ENCODE measurements around the gene NISCH. TPM values are rescaled to one million over a fixed set of nuclear protein-coding genes. Genes with fewer than 3 reads are reported as not detected.

The NISCH gene
- polyA plus RNA-seq, 1 donor (not counting 4 experiments of a cell fraction or from before 2014, with no cell fraction given) = 48.1 TPM

GRCh38 chr3:52451237-52452083 lies 3.9 kb upstream of the NISCH start:
- DNase-seq (ENCODE audit: low read depth, low spot score) (no peak), FAIRE-seq (no peak)
- Histone ChIP-seq H3K9me3 (ENCODE audit: control insufficient read depth, low read depth, low read length) (no peaks in the 10 kb centered on the region), H3K4me3 (ENCODE audit: control insufficient read depth in 2 of 3, extremely low read depth in 1 of 3, insufficient read depth in 2 of 3, low read depth in 1 of 3, low read length in 3 of 3) (no peak overlapping the region), H3K4me1 (ENCODE audit: control insufficient read depth, extremely low read depth, insufficient read depth, low read length) (peaks cover 17% of the 10 kb centered on the region), H3K4me2 (ENCODE audit: control insufficient read depth, extremely low read depth, insufficient read depth, low read depth, low read length) (no peak overlapping the region), H3K36me3 (ENCODE audit: control insufficient read depth in 2 of 2, extremely low read depth in 1 of 2, insufficient read depth in 2 of 2, low read length in 2 of 2) (no peaks in the 10 kb centered on the region), H3K79me2 (ENCODE audit: control insufficient read depth, insufficient read depth, low read length) (peaks cover 14% of the 10 kb centered on the region), H3K9me1 (ENCODE audit: control insufficient read depth, extremely low read depth, insufficient read depth, low read length) (no peaks in the 10 kb centered on the region), H3K9ac (ENCODE audit: control insufficient read depth, extremely low read depth, insufficient read depth, low read length) (no peak overlapping the region), H4K20me1 (ENCODE audit: control insufficient read depth, extremely low read depth, insufficient read depth, low read length) (no peaks in the 10 kb centered on the region), H3K27me3 (ENCODE audit: control insufficient read depth, extremely low read depth, insufficient read depth, low read length) (no peaks in the 10 kb centered on the region), H3K27ac (ENCODE audit: control insufficient read depth, insufficient read depth, low read length) (no peak overlapping the region), H2AFZ (ENCODE audit: control insufficient read depth, low read length) (no peak overlapping the region)
- TF ChIP-seq EZH2 (IDR thresholded peaks at IDR 0.05; ENCODE audit: low read length) = no peak
- TF ChIP-seq, protein P1, sequence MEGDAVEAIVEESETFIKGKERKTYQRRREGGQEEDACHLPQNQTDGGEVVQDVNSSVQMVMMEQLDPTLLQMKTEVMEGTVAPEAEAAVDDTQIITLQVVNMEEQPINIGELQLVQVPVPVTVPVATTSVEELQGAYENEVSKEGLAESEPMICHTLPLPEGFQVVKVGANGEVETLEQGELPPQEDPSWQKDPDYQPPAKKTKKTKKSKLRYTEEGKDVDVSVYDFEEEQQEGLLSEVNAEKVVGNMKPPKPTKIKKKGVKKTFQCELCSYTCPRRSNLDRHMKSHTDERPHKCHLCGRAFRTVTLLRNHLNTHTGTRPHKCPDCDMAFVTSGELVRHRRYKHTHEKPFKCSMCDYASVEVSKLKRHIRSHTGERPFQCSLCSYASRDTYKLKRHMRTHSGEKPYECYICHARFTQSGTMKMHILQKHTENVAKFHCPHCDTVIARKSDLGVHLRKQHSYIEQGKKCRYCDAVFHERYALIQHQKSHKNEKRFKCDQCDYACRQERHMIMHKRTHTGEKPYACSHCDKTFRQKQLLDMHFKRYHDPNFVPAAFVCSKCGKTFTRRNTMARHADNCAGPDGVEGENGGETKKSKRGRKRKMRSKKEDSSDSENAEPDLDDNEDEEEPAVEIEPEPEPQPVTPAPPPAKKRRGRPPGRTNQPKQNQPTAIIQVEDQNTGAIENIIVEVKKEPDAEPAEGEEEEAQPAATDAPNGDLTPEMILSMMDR (optimal IDR thresholded peaks at IDR 0.05 in 1 of 3, IDR thresholded peaks at IDR 0.05 in 1 of 3, conservative IDR thresholded peaks at IDR 0.05 in 1 of 3; ENCODE audit: extremely low read depth in 1 of 3, insufficient read depth in 2 of 3, low read length in 3 of 3) = no peak
- dilution Hi-C loops (cut with MboI; ENCODE audit: extremely low pct_ligation_motif_present, low sequenced_read_pairs) = no loop called here

DNA sequence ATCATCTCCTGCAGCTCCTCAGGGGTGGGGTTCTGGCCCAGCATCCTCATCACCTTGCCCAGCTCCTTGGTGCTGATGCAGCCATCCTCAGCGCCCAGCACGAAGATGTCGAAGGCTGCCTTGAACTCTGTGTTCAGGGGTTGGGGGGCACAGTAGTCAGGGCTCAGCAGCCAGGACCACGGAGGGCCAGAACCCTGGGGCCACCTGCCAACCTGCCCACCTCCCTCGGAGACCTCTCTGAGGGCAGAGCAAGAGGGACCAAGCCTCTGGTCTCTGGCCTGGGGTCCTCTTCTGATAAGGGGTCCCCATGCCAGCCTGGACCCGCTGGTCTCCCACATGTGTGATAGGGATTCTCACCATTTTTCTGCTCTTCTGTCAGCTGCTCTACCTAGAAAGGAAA lies 3.3 kb upstream of the NISCH start:
- peaks cover 3% of the 10 kb centered on the region for H4K20me1 ChIP-seq (ENCODE audit: control insufficient read depth, extremely low read depth, insufficient read depth, low read length)
- dilution Hi-C loops (cut with MboI; ENCODE audit: extremely low pct_ligation_motif_present, low sequenced_read_pairs) = no loop called here
- H3K27me3 ChIP-seq (ENCODE audit: control insufficient read depth, extremely low read depth, insufficient read depth, low read length) = no peaks in the 10 kb centered on the region
- no peak for TF ChIP-seq EZH2 (IDR thresholded peaks at IDR 0.05; ENCODE audit: low read length)
- TF ChIP-seq, protein P1 (optimal IDR thresholded peaks at IDR 0.05 in 1 of 3, IDR thresholded peaks at IDR 0.05 in 1 of 3, conservative IDR thresholded peaks at IDR 0.05 in 1 of 3; ENCODE audit: extremely low read depth in 1 of 3, insufficient read depth in 2 of 3, low read length in 3 of 3) = no peak
- no peak overlapping the region for H3K4me3 ChIP-seq (ENCODE audit: control insufficient read depth in 2 of 3, extremely low read depth in 1 of 3, insufficient read depth in 2 of 3, low read depth in 1 of 3, low read length in 3 of 3)
- no peak overlapping the region for H3K9ac ChIP-seq (ENCODE audit: control insufficient read depth, extremely low read depth, insufficient read depth, low read length)
- H3K9me3 ChIP-seq (ENCODE audit: control insufficient read depth, low read depth, low read length) = no peaks in the 10 kb centered on the region
- FAIRE-seq (no peak), DNase-seq (ENCODE audit: low read depth, low spot score) (no peak)
- H2AFZ ChIP-seq (ENCODE audit: control insufficient read depth, low read length) = no peak overlapping the region
- H3K4me2 ChIP-seq (ENCODE audit: control insufficient read depth, extremely low read depth, insufficient read depth, low read depth, low read length) = no peak overlapping the region
- no peak overlapping the region for H3K27ac ChIP-seq (ENCODE audit: control insufficient read depth, insufficient read depth, low read length)
- H3K79me2 ChIP-seq (ENCODE audit: control insufficient read depth, insufficient read depth, low read length) = peaks cover 20% of the 10 kb centered on the region
- peaks cover 24% of the 10 kb centered on the region for H3K4me1 ChIP-seq (ENCODE audit: control insufficient read depth, extremely low read depth, insufficient read depth, low read length)
- no peaks in the 10 kb centered on the region for H3K9me1 ChIP-seq (ENCODE audit: control insufficient read depth, extremely low read depth, insufficient read depth, low read length)
- H3K36me3 ChIP-seq (ENCODE audit: control insufficient read depth in 2 of 2, extremely low read depth in 1 of 2, insufficient read depth in 2 of 2, low read length in 2 of 2) = no peaks in the 10 kb centered on the region
